ENCODE measurements around the gene TUBGCP6.

Gene TUBGCP6

DNA sequence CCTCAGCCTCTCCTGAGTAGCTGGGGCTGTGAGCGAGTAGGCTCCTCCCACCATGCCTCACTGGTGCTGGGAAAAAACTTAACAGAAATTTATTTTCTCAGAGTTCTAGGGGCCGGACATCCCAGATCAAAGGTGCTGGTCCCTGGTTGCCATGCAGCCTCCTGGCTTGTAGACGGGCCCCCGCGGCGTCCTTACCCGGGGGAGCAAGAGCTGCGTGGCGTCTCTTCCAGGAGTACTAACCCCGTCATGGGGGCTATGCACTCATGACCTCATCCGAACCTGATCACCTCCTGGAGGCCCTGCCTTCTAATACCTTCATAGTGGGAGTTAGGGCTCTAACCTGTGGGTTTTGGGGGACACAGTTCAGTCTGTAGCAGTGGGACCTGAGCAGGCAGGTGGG lies 56.5 kb downstream of the TUBGCP6 start:
- no peak for TF ChIP-seq TAF1 (IDR thresholded peaks at IDR 0.05; ENCODE audit: borderline replicate concordance, insufficient read depth, low read length)

DNA sequence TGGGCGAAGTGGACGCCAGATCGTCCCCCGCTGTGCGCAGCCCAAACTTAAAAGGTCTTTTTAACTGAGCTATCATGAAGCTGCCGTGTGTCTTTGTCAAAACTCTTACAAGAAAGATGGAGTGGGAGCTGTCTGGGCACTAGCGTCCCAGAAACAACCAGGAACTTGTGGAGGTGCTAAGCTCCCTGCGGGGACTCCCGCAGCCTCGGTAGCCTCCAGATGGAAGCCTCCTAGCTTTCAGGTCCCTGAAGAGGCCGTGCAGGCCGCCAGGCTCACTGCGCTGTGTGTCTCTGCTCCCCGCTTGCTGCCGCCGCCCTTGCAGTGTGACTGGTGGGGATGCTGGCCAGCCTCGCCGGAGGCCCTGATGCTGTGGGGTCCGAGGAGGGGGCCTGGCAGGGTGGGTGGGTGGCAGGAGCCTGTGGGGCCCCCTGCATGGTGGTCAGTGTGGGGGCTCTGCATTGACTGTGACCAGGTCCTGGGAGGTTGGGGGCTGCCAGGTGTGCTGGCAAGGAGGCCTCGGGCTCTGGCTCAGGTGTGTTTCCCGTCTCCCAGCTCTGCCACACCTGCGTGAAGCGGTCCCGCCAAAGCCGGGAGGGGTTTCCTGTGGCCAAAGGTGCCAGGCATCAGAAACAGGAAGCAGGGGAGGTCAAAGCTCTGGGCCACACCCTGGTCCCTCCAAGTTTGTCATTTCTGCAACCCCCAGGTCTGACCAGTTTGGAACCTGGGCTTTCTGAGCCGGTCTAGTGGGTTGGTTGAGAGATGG lies 57.9 kb downstream of the TUBGCP6 start:
- TF ChIP-seq SIN3A (IDR thresholded peaks at IDR 0.05; ENCODE audit: borderline replicate concordance, insufficient read depth, low read length) (no peak), REST (IDR thresholded peaks at IDR 0.05; ENCODE audit: insufficient read depth in 1 of 2, low read depth in 2 of 2, low read length in 2 of 2) (no peak), FOXP2 (optimal IDR thresholded peaks at IDR 0.05; ENCODE audit: borderline replicate concordance, extremely low read depth, extremely low read length, insufficient read depth) (no peak), TAF1 (IDR thresholded peaks at IDR 0.05; ENCODE audit: borderline replicate concordance, insufficient read depth, low read length) (no peak), POLR2AphosphoS5 (IDR thresholded peaks at IDR 0.05; ENCODE audit: low read depth, low read length) (no peak)

GRCh38 chr22:50186181-50186714 lies 58.6 kb downstream of the TUBGCP6 start:
- TF ChIP-seq TAF1 (IDR thresholded peaks at IDR 0.05; ENCODE audit: borderline replicate concordance, insufficient read depth, low read length) (no peak), SIN3A (IDR thresholded peaks at IDR 0.05; ENCODE audit: borderline replicate concordance, insufficient read depth, low read length) (no peak), POLR2AphosphoS5 (IDR thresholded peaks at IDR 0.05; ENCODE audit: low read depth, low read length) (no peak), REST (IDR thresholded peaks at IDR 0.05; ENCODE audit: insufficient read depth in 1 of 2, low read depth in 2 of 2, low read length in 2 of 2) (no peak), FOXP2 (optimal IDR thresholded peaks at IDR 0.05; ENCODE audit: borderline replicate concordance, extremely low read depth, extremely low read length, insufficient read depth) (no peak)

GRCh38 chr22:50185375-50186087 lies 59.3 kb downstream of the TUBGCP6 start, which contains the start of gene TRABD:
TSS of gene TRABD (plus strand) at chr22:50185913. CDS start at chr22:50193061, 7,148 bp downstream.
- TF ChIP-seq REST (IDR thresholded peaks at IDR 0.05; ENCODE audit: insufficient read depth in 1 of 2, low read depth in 2 of 2, low read length in 2 of 2) (no peak), FOXP2 (optimal IDR thresholded peaks at IDR 0.05; ENCODE audit: borderline replicate concordance, extremely low read depth, extremely low read length, insufficient read depth) (peak; percentile 23)

DNA sequence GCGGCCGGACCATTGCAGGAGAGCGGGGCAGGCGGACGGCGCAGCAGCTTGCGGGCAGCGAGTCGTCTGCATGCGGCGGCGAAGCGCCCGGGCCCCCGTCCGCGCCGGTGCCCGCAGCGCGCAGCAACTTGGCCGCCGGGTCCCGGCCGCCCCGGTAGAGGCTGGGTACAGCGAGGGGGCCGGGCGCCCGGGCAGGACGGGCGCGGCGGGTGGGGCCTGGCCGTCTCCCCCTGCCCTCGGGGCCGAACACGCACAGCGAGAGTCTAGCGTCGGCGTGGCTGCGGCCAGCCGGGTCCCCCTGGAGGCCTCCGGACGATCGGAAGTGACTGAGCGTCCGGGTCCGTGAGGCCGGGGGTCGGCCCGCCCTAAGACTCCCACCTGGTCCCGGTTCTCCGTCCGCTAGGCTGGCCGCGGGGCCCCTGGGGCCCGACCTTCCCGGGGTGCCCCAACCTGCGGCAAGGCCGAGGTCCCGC lies 59.9 kb downstream of the TUBGCP6 start:
- no peak for TF ChIP-seq REST (IDR thresholded peaks at IDR 0.05; ENCODE audit: insufficient read depth in 1 of 2, low read depth in 2 of 2, low read length in 2 of 2)
- no peak for TF ChIP-seq POLR2AphosphoS5 (IDR thresholded peaks at IDR 0.05; ENCODE audit: low read depth, low read length)
- no peak for TF ChIP-seq TAF1 (IDR thresholded peaks at IDR 0.05; ENCODE audit: borderline replicate concordance, insufficient read depth, low read length)
- TF ChIP-seq SIN3A (IDR thresholded peaks at IDR 0.05; ENCODE audit: borderline replicate concordance, insufficient read depth, low read length), result no peak
- no peak for TF ChIP-seq FOXP2 (optimal IDR thresholded peaks at IDR 0.05; ENCODE audit: borderline replicate concordance, extremely low read depth, extremely low read length, insufficient read depth)
